Activated CD4-positive, alpha-beta T cell treated with anti-CD3 and anti-CD28 coated beads for 4 hours (primary cell): ENCODE measurements around the gene TNRC18.
A peak's percentile ranks its signal among the peaks of the same experiment; 100 is the strongest.

Experiments used
- DNase-seq, 2 donors: peaks; one replicate each; pipeline ENCODE4 v3.0.0-alpha.2; 2020

Gene TNRC18

GRCh38 chr7:5425507-5426225, 2.0 kb upstream of the TNRC18 start:
- no peak for DNase-seq

- no peak for DNase-seq
Measured at GRCh38 chr7:5424749-5425506, 1.3 kb upstream of the TNRC18 start.

DNA sequence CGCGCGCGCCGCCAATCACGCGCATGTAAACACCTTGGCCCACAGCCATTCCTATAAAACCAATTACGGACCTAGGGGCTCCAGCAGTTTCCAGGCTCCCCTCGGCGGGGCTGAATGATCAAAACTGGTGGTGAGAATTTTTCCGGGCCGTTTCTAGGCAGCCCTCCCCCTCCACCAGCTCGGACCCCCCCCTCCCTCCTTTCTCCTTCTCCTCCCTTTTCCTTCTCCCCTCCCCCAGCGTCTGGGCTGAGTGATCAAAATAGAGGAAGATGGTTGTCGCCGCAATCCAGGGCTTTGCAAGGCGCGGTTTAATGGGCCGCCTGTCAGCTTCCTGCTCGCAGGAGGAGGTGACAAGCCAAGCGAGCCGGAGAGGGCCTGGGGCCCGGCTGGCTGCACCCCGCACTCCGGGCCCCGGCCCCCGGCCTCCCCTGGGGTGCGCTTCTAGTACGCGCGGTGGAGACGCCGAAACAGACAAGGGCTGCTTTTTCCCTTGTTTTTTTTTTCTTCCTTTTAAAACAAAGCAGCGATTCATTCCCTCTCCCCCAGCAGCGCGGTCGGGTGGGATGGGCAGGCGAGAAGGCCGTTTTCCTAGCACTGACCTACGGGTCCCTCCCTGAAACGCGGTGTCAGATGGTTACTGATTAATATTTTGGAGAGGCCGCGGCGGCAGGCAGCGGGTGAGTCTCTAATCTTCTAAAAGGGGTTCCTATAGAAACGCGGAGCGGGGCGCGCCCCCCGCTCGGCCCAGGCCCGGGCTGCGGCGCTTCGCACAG, 528 bp upstream of the TNRC18 start:
- peak; percentile 20 to 27 for DNase-seq

DNA sequence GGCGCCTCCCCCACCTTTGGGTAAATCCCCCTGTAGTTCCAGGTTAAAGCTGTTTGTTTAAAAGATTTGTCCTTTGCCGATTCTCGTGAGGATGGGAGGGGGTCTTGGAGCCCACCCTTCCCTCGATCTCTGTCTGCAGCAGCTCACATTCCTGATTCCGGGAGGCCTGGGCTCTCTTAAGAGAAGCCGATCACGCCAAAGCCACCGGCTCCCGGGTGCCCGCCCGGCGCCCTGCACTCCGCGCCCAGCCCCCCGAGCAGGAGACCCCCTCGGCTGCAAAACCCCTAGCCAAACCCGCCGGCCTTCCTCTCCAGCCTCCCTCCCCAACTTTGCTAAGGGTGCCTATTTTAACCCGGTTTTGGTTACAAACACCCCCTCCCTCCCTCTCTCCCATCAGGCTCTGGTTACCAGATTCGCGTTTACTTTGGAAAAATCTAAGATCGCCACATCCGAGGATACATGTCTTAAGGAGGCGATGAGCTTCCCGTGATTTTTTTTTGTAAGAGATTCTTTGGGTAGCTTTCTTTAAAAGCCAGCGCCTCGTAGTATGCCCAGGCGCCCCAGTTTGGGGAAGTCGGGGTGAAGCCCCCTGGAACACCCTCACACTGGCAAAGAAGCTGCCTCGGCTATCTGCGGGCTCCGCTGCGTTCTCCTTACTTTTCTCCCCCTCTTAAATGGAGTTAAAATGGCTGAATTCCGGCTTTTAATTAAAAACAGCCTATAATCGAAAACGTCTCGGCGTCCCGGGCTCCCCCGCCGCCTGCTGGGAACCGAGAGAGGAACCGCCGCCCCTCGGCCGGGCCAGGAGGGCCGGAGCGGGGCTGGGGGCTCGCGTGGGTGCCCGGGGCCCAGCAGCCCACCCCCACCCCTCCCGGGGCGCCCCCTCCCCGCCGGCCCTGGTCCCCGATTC, 983 bp downstream of the TNRC18 start:
- no peak for DNase-seq

GRCh38 chr7:5421714-5422395, 1.8 kb downstream of the TNRC18 start:
- DNase-seq: no peak

DNA sequence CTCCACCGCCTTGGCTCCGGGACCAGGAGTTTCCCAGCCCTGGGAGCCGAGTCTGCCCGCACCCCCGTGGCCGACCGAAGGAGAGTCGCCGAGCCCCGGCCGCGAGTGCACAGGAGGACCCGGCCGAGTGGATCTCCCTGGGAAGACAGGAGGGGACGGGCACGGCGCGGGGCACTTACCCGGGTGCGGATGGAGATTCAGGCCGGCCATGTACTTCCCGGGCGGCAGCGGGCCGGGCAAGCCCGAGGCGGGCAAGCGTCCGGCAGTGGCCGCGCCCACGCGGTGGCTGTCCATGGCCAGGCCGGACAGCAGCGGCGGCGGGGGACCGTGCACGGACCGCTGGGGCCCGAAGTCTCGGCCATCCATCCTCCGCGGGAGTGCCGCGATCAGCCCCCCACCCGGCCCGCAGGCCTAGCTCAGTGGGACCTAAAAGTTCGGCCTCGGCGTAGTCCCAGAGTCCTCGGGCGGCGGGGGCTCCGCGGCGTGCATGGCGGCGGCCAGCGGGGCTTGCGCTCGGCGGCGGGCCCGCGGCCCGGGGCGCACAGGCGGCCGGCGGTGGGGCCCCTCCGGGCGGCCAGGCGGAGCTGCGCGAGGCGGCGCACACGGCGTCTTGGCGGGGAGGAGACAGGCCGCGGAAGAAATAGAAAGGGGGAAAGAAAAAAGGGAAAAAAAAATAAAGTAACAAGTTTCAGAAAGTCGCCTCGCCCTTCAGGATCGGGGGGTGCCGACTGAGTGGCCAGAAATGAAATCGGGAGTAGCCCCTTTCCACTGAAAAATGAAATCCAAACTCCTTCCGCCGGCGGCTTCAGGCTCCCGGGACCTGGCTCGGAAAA, 2.5 kb downstream of the TNRC18 start:
- DNase-seq: peak in 1 of 2 donors; percentile 12

GRCh38 chr7:5420067-5420880, 3.4 kb downstream of the TNRC18 start:
- DNase-seq: peak in 1 of 2 donors; percentile 11

GRCh38 chr7:5419539-5420066, 4.0 kb downstream of the TNRC18 start:
- DNase-seq: no peak

DNA sequence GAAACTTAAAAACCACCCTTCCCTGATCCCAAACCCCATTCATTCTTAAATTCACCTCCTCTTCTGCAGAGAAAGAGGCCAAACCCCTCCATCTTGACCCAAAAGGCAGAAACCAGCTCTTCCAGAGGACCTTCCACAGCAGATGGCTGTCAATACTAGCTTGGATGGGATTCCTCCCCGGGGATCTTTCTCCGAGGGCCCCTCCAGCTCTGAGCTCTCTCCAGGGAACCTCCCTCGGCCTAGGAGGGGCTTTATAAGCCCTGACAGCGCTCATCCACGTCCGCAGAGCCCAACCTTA, 5.4 kb downstream of the TNRC18 start:
- DNase-seq: no peak

- no peak for DNase-seq
Measured at GRCh38 chr7:5417106-5418071, 6.2 kb downstream of the TNRC18 start.

DNA sequence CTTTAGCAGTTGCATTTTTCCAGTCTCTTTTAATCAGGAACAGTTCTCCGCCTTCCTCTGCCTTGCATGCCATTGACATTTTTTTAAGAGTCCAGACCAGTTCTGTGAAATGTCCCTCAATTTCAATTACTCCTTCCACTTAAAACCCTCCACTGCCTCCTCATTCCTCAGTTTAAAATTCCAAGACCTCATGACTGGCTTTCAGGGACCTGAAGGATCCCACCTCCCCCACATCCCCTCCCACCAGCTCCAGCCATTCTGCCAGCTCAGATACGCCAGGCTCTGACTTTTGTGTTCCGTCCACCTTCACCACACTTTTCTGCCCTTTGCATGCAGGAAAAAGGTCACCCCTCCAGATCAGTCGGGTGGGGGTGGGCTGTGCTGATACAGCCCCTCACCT, 8.7 kb downstream of the TNRC18 start:
- no peak for DNase-seq

GRCh38 chr7:5413449-5413786, 10.2 kb downstream of the TNRC18 start:
- no peak for DNase-seq

DNA sequence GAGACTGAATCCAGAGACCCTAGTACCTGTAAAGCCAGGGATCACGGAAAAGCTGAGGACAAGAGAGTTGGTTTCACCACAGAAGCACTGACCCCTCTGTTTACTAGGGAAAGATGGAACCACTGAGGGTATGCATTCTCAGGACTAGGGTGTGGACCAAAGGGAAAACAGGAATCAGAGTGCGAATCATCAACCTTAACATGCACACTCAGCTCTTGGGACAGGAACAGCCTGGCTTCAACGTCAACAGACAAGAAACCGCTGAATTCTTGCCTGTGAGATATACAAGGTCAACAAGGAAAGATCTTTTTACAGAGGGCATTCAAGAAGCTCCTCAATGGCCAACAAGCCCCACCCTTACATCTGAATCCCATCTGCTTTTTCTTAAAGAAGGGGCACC, 14.9 kb downstream of the TNRC18 start:
- no peak for DNase-seq

GRCh38 chr7:5406957-5407945, 16.4 kb downstream of the TNRC18 start:
- DNase-seq: no peak

GRCh38 chr7:5404421-5404826, 19.2 kb downstream of the TNRC18 start:
- DNase-seq: no peak

- DNase-seq: no peak
Measured at GRCh38 chr7:5403442-5403841, 20.2 kb downstream of the TNRC18 start.

GRCh38 chr7:5397736-5398135, 25.9 kb downstream of the TNRC18 start:
- DNase-seq: no peak
